Liver (tissue), 9 donors: Measurements from ENCODE around the gene AAK1. TPM values are rescaled to one million over a fixed set of nuclear protein-coding genes. Genes with fewer than 3 reads are reported as not detected.

Experiments
- DNase-seq: peaks from one replicate; pipeline ENCODE4 v3.0.0-alpha.2; 2017; ENCODE audit warnings: low spot score
- H3K27ac ChIP-seq, 2 donors: one replicate each; pipeline ENCODE4 v1.7.0; 2013; ENCODE audit warnings: inconsistent platforms in 2 of 2, low read length in 2 of 2, control low read depth in 1 of 2, low read depth in 1 of 2, mild to moderate bottlenecking in 1 of 2
- H3K27me3 ChIP-seq, 4 donors: one replicate each; pipeline versions ENCODE4 v1.6.1 to v1.7.0; 2013; ENCODE audit warnings: low read length in 3 of 4, inconsistent platforms in 1 of 4, mild to moderate bottlenecking in 1 of 4, moderate library complexity in 1 of 4; ENCODE audit not compliant: control insufficient read depth in 4 of 4, insufficient read depth in 4 of 4
- H3K36me3 ChIP-seq, 4 donors: one replicate each; pipeline versions ENCODE4 v1.6.1 to v1.7.0; 2013; ENCODE audit warnings: low read length in 3 of 4, mild to moderate bottlenecking in 3 of 4, low read depth in 1 of 4, moderate library complexity in 1 of 4; ENCODE audit not compliant: control insufficient read depth in 4 of 4, insufficient read depth in 3 of 4
- H3K4me1 ChIP-seq, 4 donors: one replicate each; pipeline versions ENCODE4 v1.6.1 to v1.7.0; 2013; ENCODE audit warnings: low read length in 3 of 4, mild to moderate bottlenecking in 3 of 4, moderate library complexity in 1 of 4; ENCODE audit not compliant: control insufficient read depth in 4 of 4, insufficient read depth in 4 of 4
- H3K4me3 ChIP-seq, 3 donors: one replicate each; pipeline versions ENCODE4 v1.6.1 to v1.7.0; 2013; ENCODE audit warnings: low read length in 3 of 3, control low read depth in 1 of 3, low read depth in 1 of 3, mild to moderate bottlenecking in 1 of 3
- H3K9ac ChIP-seq, 2 donors: one replicate each; pipeline ENCODE4 v1.7.0; 2013; ENCODE audit warnings: low read length in 2 of 2, mild to moderate bottlenecking in 2 of 2, moderate library complexity in 2 of 2, control low read depth in 1 of 2, low read depth in 1 of 2
- H3K9me3 ChIP-seq, 4 donors: one replicate each; pipeline versions ENCODE4 v1.6.1 to v1.7.0; 2013; ENCODE audit warnings: low read length in 3 of 4; ENCODE audit not compliant: control insufficient read depth in 4 of 4
- EGR1 ChIP-seq, 2 donors: IDR thresholded peaks; 2 replicates each; pipeline ENCODE4 v1.6.1; 2016 to 2018; ENCODE audit warnings: antibody characterized with exemption in 2 of 2, low read depth in 2 of 2
- FOXA1 ChIP-seq: IDR thresholded peaks from 2 replicates; pipeline ENCODE4 v1.6.1; 2016; ENCODE audit warnings: antibody characterized with exemption
- GABPA ChIP-seq, 2 donors: IDR thresholded peaks in 1 of 2; conservative IDR thresholded peaks in 1 of 2; 2 replicates each; pipeline ENCODE4 v1.6.1; 2016; ENCODE audit warnings: antibody characterized with exemption in 2 of 2, mild to moderate bottlenecking in 1 of 2, moderate library complexity in 1 of 2
- JUND ChIP-seq, 2 donors: IDR thresholded peaks; 2 replicates each; pipeline ENCODE4 v1.6.1; 2016; ENCODE audit warnings: antibody characterized with exemption in 2 of 2
- MAX ChIP-seq: IDR thresholded peaks from 2 replicates; pipeline ENCODE4 v1.6.1; 2016; ENCODE audit warnings: antibody characterized with exemption
- NR2F2 ChIP-seq: IDR thresholded peaks from 2 replicates; pipeline ENCODE4 v1.6.1; 2016; ENCODE audit warnings: antibody characterized with exemption
- RAD21 ChIP-seq, 2 donors: IDR thresholded peaks; 2 replicates each; pipeline ENCODE4 v1.6.1; 2016; ENCODE audit warnings: antibody characterized with exemption in 2 of 2, mild to moderate bottlenecking in 2 of 2
- RXRA ChIP-seq, 2 donors: IDR thresholded peaks; 2 replicates each; pipeline ENCODE4 v1.6.1; 2017 to 2018; ENCODE audit warnings: antibody characterized with exemption in 2 of 2, mild to moderate bottlenecking in 1 of 2
- TAF1 ChIP-seq: conservative IDR thresholded peaks from 2 replicates; pipeline ENCODE4 v1.6.1; 2016; ENCODE audit warnings: antibody characterized with exemption, mild to moderate bottlenecking
- YY1 ChIP-seq: IDR thresholded peaks from 2 replicates; pipeline ENCODE4 v1.6.1; 2016; ENCODE audit warnings: antibody characterized with exemption, mild to moderate bottlenecking
- WGBS: extraction: QIAGEN DNeasy Blood & Tissue Kit; methylation state at CpG from one replicate; pipeline ENCODE4 v1.1.7; 2013; 5-methylcytosine and 5-hydroxymethylcytosine counted together
- polyA plus RNA-seq, 2 donors: library from polyadenylated mRNA; stranded (reverse) in 1 of 2; unstranded in 1 of 2; fragments of 200-250 nt in 1 of 2; fragments of >200 nt in 1 of 2; fragmentation: Nextera tagmentation in 1 of 2; extraction: Ambion mirVana in 1 of 2; gene quantifications; one replicate each; pipeline versions ENCODE4 v1.2.1 to v1.2.3, GENCODE V29; 2013 to 2015
- total RNA-seq, 2 donors: library from RNA; depleted of rRNA; stranded (reverse); fragments of >200 nt; gene quantifications; one replicate each; pipeline ENCODE4 v1.2.3, GENCODE V29; 2014
- TF ChIP-seq, protein P1 (sequence below): fragments of 150-350 bp; IDR thresholded peaks from 2 replicates; pipeline ENCODE4 v1.5.1; 2017; ENCODE audit warnings: improper control_type of control experiment, low read depth, low read length; ENCODE audit not compliant: missing input control
- TF ChIP-seq, protein P2 (sequence below): IDR thresholded peaks from 2 replicates; pipeline ENCODE4 v1.6.1; 2016; ENCODE audit warnings: antibody characterized with exemption
- donor health status: healthy.
- donor health status: healthy.
- donor health status: healthy.
- donor health status: healthy.
- donor health status: healthy.

Gene AAK1
- total and polyA plus RNA-seq, 4 donors, result 3.9 to 14.3 (median 11.3) TPM

- no peak overlapping the region for H3K9ac ChIP-seq
- TF ChIP-seq TAF1 (no peak), YY1 (no peak), NR2F2 (no peak), MAX (no peak), FOXA1 (no peak), EGR1 (IDR thresholded peaks at IDR 0.05; ENCODE audit: low read depth in 2 of 2) (no peak), RAD21 (IDR thresholded peaks at IDR 0.05) (no peak), RXRA (IDR thresholded peaks at IDR 0.05) (no peak), GABPA (IDR thresholded peaks at IDR 0.05 in 1 of 2, conservative IDR thresholded peaks at IDR 0.05 in 1 of 2) (no peak), JUND (IDR thresholded peaks at IDR 0.05) (no peak)
- TF ChIP-seq, protein P1, sequence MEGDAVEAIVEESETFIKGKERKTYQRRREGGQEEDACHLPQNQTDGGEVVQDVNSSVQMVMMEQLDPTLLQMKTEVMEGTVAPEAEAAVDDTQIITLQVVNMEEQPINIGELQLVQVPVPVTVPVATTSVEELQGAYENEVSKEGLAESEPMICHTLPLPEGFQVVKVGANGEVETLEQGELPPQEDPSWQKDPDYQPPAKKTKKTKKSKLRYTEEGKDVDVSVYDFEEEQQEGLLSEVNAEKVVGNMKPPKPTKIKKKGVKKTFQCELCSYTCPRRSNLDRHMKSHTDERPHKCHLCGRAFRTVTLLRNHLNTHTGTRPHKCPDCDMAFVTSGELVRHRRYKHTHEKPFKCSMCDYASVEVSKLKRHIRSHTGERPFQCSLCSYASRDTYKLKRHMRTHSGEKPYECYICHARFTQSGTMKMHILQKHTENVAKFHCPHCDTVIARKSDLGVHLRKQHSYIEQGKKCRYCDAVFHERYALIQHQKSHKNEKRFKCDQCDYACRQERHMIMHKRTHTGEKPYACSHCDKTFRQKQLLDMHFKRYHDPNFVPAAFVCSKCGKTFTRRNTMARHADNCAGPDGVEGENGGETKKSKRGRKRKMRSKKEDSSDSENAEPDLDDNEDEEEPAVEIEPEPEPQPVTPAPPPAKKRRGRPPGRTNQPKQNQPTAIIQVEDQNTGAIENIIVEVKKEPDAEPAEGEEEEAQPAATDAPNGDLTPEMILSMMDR, result no peak
- H3K9me3 ChIP-seq, result no peaks in the 10 kb centered on the region
- H3K4me3 ChIP-seq, result no peak overlapping the region
- H3K27ac ChIP-seq, result no peak overlapping the region
- H3K4me1 ChIP-seq, result no peaks in the 10 kb centered on the region
- no peak for DNase-seq
- H3K36me3 ChIP-seq, result peaks cover 0 to 2% (median 0%) of the 10 kb centered on the region in 4 donors
- WGBS, result 80% methylated on average over 3 of the region's 3 CpGs
- H3K27me3 ChIP-seq, result no peaks in the 10 kb centered on the region
Measured at GRCh38 chr2:69499242-69499641, 144.3 kb downstream of the AAK1 start.

DNA sequence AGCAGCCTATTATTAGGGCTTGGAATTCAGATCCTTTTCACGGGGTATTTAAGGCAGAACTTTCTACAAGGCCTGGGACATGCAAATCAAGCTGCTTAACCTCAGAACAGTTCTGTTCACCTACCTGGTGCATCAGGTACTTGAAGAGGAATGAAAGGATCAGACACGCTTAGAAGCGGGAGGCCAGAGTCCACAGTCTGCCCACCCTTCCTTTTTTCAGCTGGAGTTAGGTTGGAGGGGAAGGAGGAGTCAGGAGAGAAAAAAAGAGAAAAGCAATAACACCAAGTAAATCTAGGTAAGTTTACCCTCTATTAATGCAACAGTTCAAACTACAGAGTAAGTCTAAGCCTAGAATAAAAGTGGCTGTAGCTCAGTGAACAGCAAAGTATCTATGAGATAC lies 147.7 kb downstream of the AAK1 start:
- WGBS, result 93% methylated on average over 3 of the region's 3 CpGs
- no peak overlapping the region for H3K27ac ChIP-seq
- H3K27me3 ChIP-seq, result no peaks in the 10 kb centered on the region

More for the DNA sequence above, 147.7 kb downstream of the AAK1 start:
- no peak for DNase-seq
- Histone ChIP-seq H3K4me1 (no peaks in the 10 kb centered on the region), H3K9ac (no peak overlapping the region), H3K4me3 (no peak overlapping the region), H3K9me3 (no peaks in the 10 kb centered on the region), H3K36me3 (peaks cover 0 to 4% (median 0%) of the 10 kb centered on the region in 4 donors)
- TF ChIP-seq, protein P2, sequence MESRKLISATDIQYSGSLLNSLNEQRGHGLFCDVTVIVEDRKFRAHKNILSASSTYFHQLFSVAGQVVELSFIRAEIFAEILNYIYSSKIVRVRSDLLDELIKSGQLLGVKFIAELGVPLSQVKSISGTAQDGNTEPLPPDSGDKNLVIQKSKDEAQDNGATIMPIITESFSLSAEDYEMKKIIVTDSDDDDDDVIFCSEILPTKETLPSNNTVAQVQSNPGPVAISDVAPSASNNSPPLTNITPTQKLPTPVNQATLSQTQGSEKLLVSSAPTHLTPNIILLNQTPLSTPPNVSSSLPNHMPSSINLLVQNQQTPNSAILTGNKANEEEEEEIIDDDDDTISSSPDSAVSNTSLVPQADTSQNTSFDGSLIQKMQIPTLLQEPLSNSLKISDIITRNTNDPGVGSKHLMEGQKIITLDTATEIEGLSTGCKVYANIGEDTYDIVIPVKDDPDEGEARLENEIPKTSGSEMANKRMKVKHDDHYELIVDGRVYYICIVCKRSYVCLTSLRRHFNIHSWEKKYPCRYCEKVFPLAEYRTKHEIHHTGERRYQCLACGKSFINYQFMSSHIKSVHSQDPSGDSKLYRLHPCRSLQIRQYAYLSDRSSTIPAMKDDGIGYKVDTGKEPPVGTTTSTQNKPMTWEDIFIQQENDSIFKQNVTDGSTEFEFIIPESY, result no peak
- TF ChIP-seq, protein P1, result no peak
- no peak for TF ChIP-seq JUND (IDR thresholded peaks at IDR 0.05)
